Caco-2 (cell line): ENCODE measurements around the gene IMMT. TPM values are rescaled to one million over a fixed set of nuclear protein-coding genes. Genes with fewer than 3 reads are reported as not detected.
"Not testable (repeated sequence)": the region's sequence is repeated elsewhere in the genome, so short reads cannot be mapped to it uniquely, and the experiment has no call there.

Experiments
- Bru-seq: library from RNA; stranded (reverse); fragments of 400-500 nt; gene quantifications from one replicate; lab custom pipeline; 2021; lab: Mats Ljungman, UMichigan
- BruChase-seq, 2 experiments: library from RNA; stranded (reverse); fragments of 400-500 nt; gene quantifications; one replicate each; lab custom pipeline; 2021; lab: Mats Ljungman, UMichigan
- BruUV-seq: library from RNA; stranded (reverse); fragments of 400-500 nt; replicated peaks from 2 replicates; lab custom pipeline; 2021; lab: Mats Ljungman, UMichigan
- CTCF ChIA-PET: fragments of 300-600 bp; sonication (Branson Sonifier 250); formaldehyde crosslinking; loops from one replicate; lab custom pipeline; 2022; ENCODE audit warnings: antibody characterized with exemption; lab: Charles Lee
- POLR2A ChIA-PET: fragments of 300-600 bp; sonication (Branson Sonifier 250); formaldehyde crosslinking; loops from one replicate; lab custom pipeline; 2022; ENCODE audit warnings: antibody characterized with exemption; lab: Charles Lee
- DNase-seq, 2 experiments: peaks; one replicate each; pipeline versions ENCODE4 v3.0.0 to v3.0.0-alpha.2; 2020 to 2022
- H3K27me3 ChIP-seq: replicated peaks from 2 replicates; pipeline ENCODE4 v1.6.0; 2011; ENCODE audit warnings: low read length; ENCODE audit not compliant: control insufficient read depth, insufficient read depth
- H3K36me3 ChIP-seq: 2 replicates; pipeline ENCODE4 v1.5.1; 2011; ENCODE audit warnings: low read length; ENCODE audit not compliant: control insufficient read depth, insufficient read depth
- H3K4me1 ChIP-seq: fragments of 250-450 bp; sonication (Bioruptor Pico); 2 replicates; pipeline ENCODE4 v1.5.1; 2020; ENCODE audit warnings: mild to moderate bottlenecking
- H3K4me3 ChIP-seq: 2 replicates; pipeline ENCODE4 v1.5.1; 2011; ENCODE audit warnings: low read depth, mild to moderate bottlenecking, control low read depth, low read length
- H3K9me3 ChIP-seq: fragments of 250-450 bp; sonication (Bioruptor Pico); 2 replicates; pipeline ENCODE4 v1.5.1; 2020; ENCODE audit warnings: mild to moderate bottlenecking, moderate library complexity
- H3K27ac Mint-ChIP-seq: one replicate; pipeline ENCODE4 v1.8.0; 2022; ENCODE audit warnings: mixed read lengths; ENCODE audit not compliant: unreplicated experiment
- H3K27me3 Mint-ChIP-seq: one replicate; pipeline ENCODE4 v1.8.0; 2022; ENCODE audit warnings: mixed read lengths; ENCODE audit not compliant: insufficient read depth, unreplicated experiment
- H3K36me3 Mint-ChIP-seq: one replicate; pipeline ENCODE4 v1.8.0; 2022; ENCODE audit warnings: mild to moderate bottlenecking, mixed read lengths; ENCODE audit not compliant: insufficient read depth, unreplicated experiment
- H3K4me1 Mint-ChIP-seq: one replicate; pipeline ENCODE4 v1.8.0; 2022; ENCODE audit warnings: low read depth, mixed read lengths; ENCODE audit not compliant: unreplicated experiment
- H3K4me3 Mint-ChIP-seq: one replicate; pipeline ENCODE4 v1.8.0; 2022; ENCODE audit warnings: mild to moderate bottlenecking, moderate library complexity, mixed read lengths; ENCODE audit not compliant: unreplicated experiment
- H3K9me3 Mint-ChIP-seq: one replicate; pipeline ENCODE4 v1.8.0; 2022; ENCODE audit warnings: mixed read lengths; ENCODE audit not compliant: unreplicated experiment
- CTCF ChIP-seq, 2 experiments: fragments of 200-600 bp in 1 of 2; IDR thresholded peaks; 1 replicate in 1 of 2; 2 replicates in 1 of 2; pipeline versions ENCODE4 v1.5.1 to v1.8.0; 2011 to 2022; ENCODE audit warnings: antibody characterized with exemption in 1 of 2, control low read depth in 1 of 2, inconsistent platforms in 1 of 2, low read depth in 1 of 2, low read length in 1 of 2, mild to moderate bottlenecking in 1 of 2, moderate library complexity in 1 of 2; ENCODE audit not compliant: insufficient read depth in 1 of 2, severe bottlenecking in 1 of 2, unreplicated experiment in 1 of 2
- intact Hi-C: fragments of 100-400 bp; cut with micrococcal nuclease; formaldehyde crosslinking; loops from one replicate; pipeline ENCODE4 v1.10.0; 2022; ENCODE audit not compliant: unreplicated experiment
- long read RNA-seq: library from polyadenylated mRNA; stranded (forward); transcript quantifications from one replicate; pipeline ENCODE4 v2.0.0, GENCODE V29; 2022
- total RNA-seq: library from RNA; stranded (reverse); gene quantifications from 2 replicates; pipeline ENCODE4 v1.2.3, GENCODE V29; 2022

Gene IMMT
- total RNA-seq: 125 and 129 TPM in 2 replicates
- Bru-seq, nascent RNA: percentile 86 among the genes with signal in this experiment
- BruChase-seq, experiment 1, labeled RNA remaining after a 2-hour chase: percentile 84 among the genes with signal in this experiment
- BruChase-seq, experiment 2, labeled RNA remaining after a 6-hour chase: percentile 90 among the genes with signal in this experiment
- long read RNA-seq, partial matches to known transcripts: 6 of 20 reads
- long read RNA-seq, other reads (novel, unspliced or antisense): 14 of 20 reads

GRCh38 chr2:86195055-86195807 is at the start of gene IMMT:
Gene IMMT, minus strand, starts transcription at chr2:86195462. Its CDS starts 80 bp downstream, at chr2:86195382.
- Mint-ChIP-seq H3K27ac (peak within 1 kb of the TSS; percentile 81), H3K27me3 (no peaks in the 10 kb centered on the region)
- intact Hi-C loops: loop anchor here (2.0 to 10.0 kb wide), 4 partner anchors 22 to 250 kb away; partner anchors contain the start of genes KDM3A, POLR1A and PTCD3

GRCh38 chr2:86244781-86245180 is 49.5 kb upstream of the IMMT start:
- intact Hi-C loops, H3K27me3 ChIP-seq, H3K36me3 ChIP-seq, H3K36me3 Mint-ChIP-seq, BruUV-seq, H3K9me3 Mint-ChIP-seq, H3K27me3 Mint-ChIP-seq, DNase-seq, CTCF ChIA-PET, H3K9me3 ChIP-seq, H3K4me3 ChIP-seq: not testable (repeated sequence)
- Mint-ChIP-seq H3K27ac (peak overlapping the region; percentile 94), H3K4me3 (peak overlapping the region; percentile 30), H3K4me1 (peaks cover 22% of the 10 kb centered on the region)
- POLR2A ChIA-PET: interaction anchor here (0.7 to 1.0 kb wide), 2 partner anchors 28 to 196 kb away, joined by 3 read pairs; partner anchors contain the start of gene KDM3A
- H3K4me1 ChIP-seq: peaks cover 26% of the 10 kb centered on the region

More at GRCh38 chr2:86195055-86195807, at the start of gene IMMT:
- TF ChIP-seq CTCF (IDR thresholded peaks at IDR 0.05; ENCODE audit: insufficient read depth in 1 of 2, low read depth in 1 of 2, low read length in 1 of 2, severe bottlenecking in 1 of 2, unreplicated experiment in 1 of 2): no peak
- H3K36me3 Mint-ChIP-seq: peaks cover 53% of the 10 kb centered on the region
- no TSS peak for BruUV-seq
- peaks cover 9% of the 10 kb centered on the region; the same call in 1 of the 2 replicates for H3K4me1 ChIP-seq
- H3K4me3 ChIP-seq: peak within 1 kb of the TSS; percentile 68
- peaks cover 27% of the 10 kb centered on the region for H3K4me1 Mint-ChIP-seq
- ChIA-PET CTCF (interaction anchor here (1.5 kb wide), 1 partner anchor 79 kb away, joined by 3 read pairs; no protein-coding TSS in a partner anchor), POLR2A (interaction anchor here (0.6 to 1.5 kb wide), 7 partner anchors 23 to 420 kb away, joined by 3 to 9 read pairs (median 3); partner anchors contain the start of genes KDM3A, POLR1A and PTCD3)
- H3K4me3 Mint-ChIP-seq: peak within 1 kb of the TSS; percentile 84
- H3K9me3 Mint-ChIP-seq: no peaks in the 10 kb centered on the region
- no peaks in the 10 kb centered on the region for H3K36me3 ChIP-seq
- H3K27me3 ChIP-seq: no peaks in the 10 kb centered on the region
- DNase-seq: peak; percentile 98
- H3K9me3 ChIP-seq: no peaks in the 10 kb centered on the region

DNA sequence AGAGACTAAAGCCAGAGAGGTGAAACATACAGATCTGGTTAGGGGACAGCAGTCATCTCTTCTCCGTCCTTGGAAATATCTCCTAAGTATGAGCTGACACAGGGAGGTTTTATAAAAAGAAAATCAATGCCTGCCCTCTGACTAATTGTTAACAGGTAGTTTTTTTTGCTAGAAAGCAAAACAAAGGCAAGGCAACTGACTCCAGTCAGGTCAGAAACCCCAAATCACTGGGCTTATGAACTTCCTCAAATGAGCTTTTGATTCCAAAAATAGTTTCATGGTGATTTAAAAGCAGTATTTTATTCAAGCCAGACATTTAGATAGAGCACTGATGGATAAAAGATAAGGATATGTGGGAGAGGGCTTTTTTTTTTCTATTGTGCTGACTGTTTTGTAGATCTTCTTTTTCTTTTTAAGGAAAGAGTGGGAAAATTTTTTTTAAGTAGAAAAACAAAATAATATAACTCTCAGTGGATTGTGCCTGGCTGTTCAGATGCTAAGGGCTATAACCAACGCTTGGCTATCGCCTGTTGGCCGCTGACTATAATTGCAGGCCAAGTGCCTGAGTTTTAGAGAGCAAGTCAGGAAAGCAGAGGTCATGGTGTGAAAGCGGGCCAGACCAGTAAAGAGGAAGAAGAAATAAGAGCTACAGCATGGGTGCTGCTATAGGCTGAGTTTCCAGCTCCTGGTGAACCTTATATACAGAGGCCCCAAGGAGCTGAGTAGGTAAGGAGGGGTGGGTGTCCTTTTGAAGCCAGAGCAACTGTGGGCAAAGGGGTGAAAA is 48.9 kb upstream of the IMMT start:
- peaks cover 7% of the 10 kb centered on the region for H3K9me3 Mint-ChIP-seq
- H3K36me3 Mint-ChIP-seq: no peaks in the 10 kb centered on the region
- no peaks in the 10 kb centered on the region for H3K9me3 ChIP-seq
- no peaks in the 10 kb centered on the region for H3K36me3 ChIP-seq
- BruUV-seq: no TSS peak
- H3K4me3 ChIP-seq: no peak overlapping the region
- H3K27me3 Mint-ChIP-seq: no peaks in the 10 kb centered on the region
- H3K4me1 ChIP-seq: peaks cover 26% of the 10 kb centered on the region
- intact Hi-C loops: no loop called here
- CTCF ChIA-PET: interaction anchor here (0.9 kb wide), 1 partner anchor 127 kb away, joined by 3 read pairs; no protein-coding TSS in a partner anchor
- no peak for DNase-seq
- H3K4me1 Mint-ChIP-seq: peaks cover 22% of the 10 kb centered on the region
- no peaks in the 10 kb centered on the region for H3K27me3 ChIP-seq
- POLR2A ChIA-PET: interaction anchor here (0.7 kb wide), 1 partner anchor 29 kb away, joined by 3 read pairs; no protein-coding TSS in a partner anchor
- H3K4me3 Mint-ChIP-seq: peak overlapping the region; percentile 30
- no peak for TF ChIP-seq CTCF (IDR thresholded peaks at IDR 0.05; ENCODE audit: insufficient read depth in 1 of 2, low read depth in 1 of 2, low read length in 1 of 2, severe bottlenecking in 1 of 2, unreplicated experiment in 1 of 2)
- peak overlapping the region; percentile 94 for H3K27ac Mint-ChIP-seq
